AG04450 (cell line): ENCODE data around the gene CYP2D6. TPM values are rescaled to one million over a fixed set of nuclear protein-coding genes. Genes with fewer than 3 reads are reported as not detected.
A peak's percentile ranks its signal among the peaks of the same experiment; 100 is the strongest.
"Not testable (repeated sequence)": the region's sequence is repeated elsewhere in the genome, so short reads cannot be mapped to it uniquely, and the experiment has no call there.

Source experiments
- CTCF ChIA-PET: fragments of 300-600, 350-600 bp; formaldehyde crosslinking; extraction: SDS; loops from one replicate; lab custom pipeline; 2022; ENCODE audit warnings: antibody characterized with exemption, inconsistent platforms; lab: Charles Lee
- POLR2A ChIA-PET: fragments of 350-600 bp; formaldehyde crosslinking; extraction: SDS; loops from one replicate; lab custom pipeline; 2021; ENCODE audit warnings: antibody characterized with exemption, inconsistent platforms; lab: Yijun Ruan, JAX
- DNase-seq: peaks from one replicate; pipeline ENCODE4 v3.0.0-alpha.2; 2011; ENCODE audit warnings: low read depth, low spot score
- H3K27ac ChIP-seq: one replicate; pipeline ENCODE4 v1.5.1; 2012; ENCODE audit warnings: low read depth, low read length, control low read depth
- H3K27me3 ChIP-seq: one replicate; pipeline ENCODE4 v1.6.0; 2012; ENCODE audit warnings: low read length; ENCODE audit not compliant: control insufficient read depth, insufficient read depth
- H3K4me3 ChIP-seq: 2 replicates; pipeline ENCODE4 v1.5.1; 2011; ENCODE audit warnings: mild to moderate bottlenecking, low read depth, low read length, control low read depth
- H3K9me3 ChIP-seq: 2 replicates; pipeline ENCODE4 v1.5.1; 2012; ENCODE audit warnings: low read length; ENCODE audit not compliant: control insufficient read depth, insufficient read depth
- CTCF ChIP-seq: IDR thresholded peaks from 2 replicates; pipeline ENCODE4 v1.5.1; 2011; ENCODE audit warnings: low read depth, low read length, control low read depth, inconsistent platforms
- polyA minus RNA-seq: library from RNA; depleted of rRNA, polyadenylated mRNA; stranded (reverse); fragments of >200 nt; gene quantifications from 2 replicates; pipeline ENCODE4 v1.2.3, GENCODE V29; 2011; rRNA and poly(A)+ RNA removed
- polyA plus RNA-seq: library from polyadenylated mRNA; depleted of rRNA; stranded (reverse); fragments of >200 nt; gene quantifications from 2 replicates; pipeline ENCODE4 v1.2.3, GENCODE V29; 2011; rRNA removed

CYP2D6 gene
- polyA plus RNA-seq, result 0.15 and 0.37 TPM in 2 replicates
- 0.09 and 0.23 TPM in 2 replicates for polyA minus RNA-seq

GRCh38 chr22:42130639-42131431, at the start of gene CYP2D6:
CYP2D6 (minus strand) TSS chr22:42130810; CDS start chr22:42130791, 19 bp downstream.
- H3K27me3 ChIP-seq, POLR2A ChIA-PET, DNase-seq, H3K27ac ChIP-seq, H3K4me3 ChIP-seq, CTCF ChIA-PET: not testable (repeated sequence)
- H3K9me3 ChIP-seq, result peaks cover 21% of the 10 kb centered on the region

DNA sequence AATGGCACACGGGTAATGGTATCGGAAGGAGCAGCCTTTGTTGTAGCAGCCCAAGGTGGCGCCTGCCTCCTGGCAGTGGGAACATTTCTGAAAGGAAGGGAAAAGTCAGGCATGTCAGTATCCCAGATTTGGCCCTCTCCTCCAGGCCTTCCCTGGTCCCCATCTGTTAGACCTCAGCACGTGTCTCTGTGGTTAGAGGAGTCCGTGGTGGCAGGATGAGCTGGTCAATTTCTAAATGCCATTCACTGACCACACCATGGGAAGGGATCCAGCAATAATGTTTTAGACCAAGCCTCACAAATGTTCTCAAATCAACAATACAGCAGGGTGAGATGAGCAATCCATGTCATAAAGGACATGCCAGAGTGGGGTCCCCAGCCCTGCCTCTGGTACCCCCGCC, 49.0 kb upstream of the CYP2D6 start:
- POLR2A ChIA-PET, result interaction anchor here (1.1 kb wide), 2 partner anchors 13 to 24 kb away, joined by 3 read pairs; no protein-coding TSS in a partner anchor
- CTCF ChIA-PET, result interaction anchor here (0.6 to 0.7 kb wide), 3 partner anchors 10 to 238 kb away, joined by 3 to 5 read pairs (median 3); no protein-coding TSS in a partner anchor
- Histone ChIP-seq H3K27ac (no peak overlapping the region), H3K4me3 (no peak overlapping the region), H3K27me3 (no peaks in the 10 kb centered on the region), H3K9me3 (no peaks in the 10 kb centered on the region)
- no peak for TF ChIP-seq CTCF
- peak; percentile 45 for DNase-seq

DNA sequence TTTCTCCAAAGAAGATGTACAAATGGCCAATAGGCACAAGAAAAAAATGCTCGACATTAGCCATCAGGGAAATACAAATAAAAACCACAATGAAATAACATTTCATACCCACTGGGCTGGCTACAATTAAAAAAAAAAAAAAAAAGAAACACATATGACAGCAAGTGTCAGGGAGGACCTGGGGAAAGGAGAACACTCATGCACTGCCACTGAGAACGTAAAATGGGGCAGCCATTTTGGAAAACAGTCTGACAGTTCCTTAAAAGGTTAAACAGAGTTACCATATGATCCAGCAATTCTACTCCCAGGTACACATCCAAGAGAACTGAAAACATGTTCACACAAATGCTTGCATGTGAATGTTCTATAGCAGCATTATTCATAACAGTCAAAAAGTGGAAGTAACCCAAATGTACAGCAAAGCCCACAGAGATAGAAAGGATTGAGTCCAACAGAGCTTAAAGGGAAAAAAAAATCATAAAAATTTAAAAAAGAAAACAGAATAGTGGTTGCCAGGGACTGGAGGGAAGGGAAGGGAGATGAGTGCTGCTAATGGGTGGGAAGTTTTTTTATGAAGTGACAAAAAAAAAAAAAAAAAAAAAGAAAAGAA, 48.4 kb upstream of the CYP2D6 start:
- Histone ChIP-seq H3K27me3 (no peaks in the 10 kb centered on the region), H3K27ac (no peak overlapping the region), H3K4me3 (no peak overlapping the region), H3K9me3 (no peaks in the 10 kb centered on the region)
- no peak for DNase-seq
- CTCF ChIA-PET, result interaction anchor here (0.7 kb wide), 3 partner anchors 30 to 238 kb away, joined by 3 to 7 read pairs (median 5); no protein-coding TSS in a partner anchor
- no peak for TF ChIP-seq CTCF
- POLR2A ChIA-PET, result interaction anchor here (1.1 kb wide), 2 partner anchors 13 to 23 kb away, joined by 3 read pairs; no protein-coding TSS in a partner anchor

DNA sequence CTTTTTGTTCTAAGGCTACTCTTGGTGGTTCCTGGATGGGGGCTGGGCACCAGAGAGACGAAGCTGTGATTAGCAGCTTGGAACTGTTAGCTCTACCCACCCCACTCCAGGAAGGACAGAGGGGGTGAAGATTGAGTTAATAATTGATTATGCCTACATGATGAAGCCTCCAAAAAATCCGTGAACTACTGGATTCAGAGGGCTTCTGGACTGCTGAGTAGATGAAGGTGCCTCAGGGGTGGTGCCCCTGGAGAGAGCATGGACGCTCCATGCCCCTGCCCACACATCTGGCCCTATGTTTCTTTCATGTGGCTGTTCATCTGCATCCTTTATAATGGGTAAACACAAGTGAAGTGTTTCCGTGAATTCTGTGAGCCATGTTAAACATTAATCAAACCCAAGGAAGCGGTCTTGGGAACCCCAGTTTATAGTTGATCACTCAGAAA, 47.3 kb upstream of the CYP2D6 start:
- no peak overlapping the region for H3K4me3 ChIP-seq
- H3K9me3 ChIP-seq, result no peaks in the 10 kb centered on the region
- H3K27me3 ChIP-seq, result no peaks in the 10 kb centered on the region
- H3K27ac ChIP-seq, result no peak overlapping the region
- CTCF ChIA-PET, result no interaction called here
- no peak for TF ChIP-seq CTCF
- DNase-seq, result no peak
- POLR2A ChIA-PET, result no interaction called here

- H3K27ac ChIP-seq, result no peak overlapping the region
- TF ChIP-seq CTCF, result no peak
- no peaks in the 10 kb centered on the region for H3K27me3 ChIP-seq
- DNase-seq, result no peak
- no peaks in the 10 kb centered on the region for H3K9me3 ChIP-seq
- ChIA-PET CTCF (interaction anchor here (1.4 kb wide), 1 partner anchor 268 kb away, joined by 3 read pairs; no protein-coding TSS in a partner anchor), POLR2A (no interaction called here)
- no peak overlapping the region for H3K4me3 ChIP-seq
Measured at GRCh38 chr22:42176255-42176915, 45.8 kb upstream of the CYP2D6 start.
